OCI-M2 (cell line): ENCODE data around the gene RBCK1.
A peak's percentile ranks its signal among the peaks of the same experiment; 100 is the strongest.
"Not testable (repeated sequence)": the region's sequence is repeated elsewhere in the genome, so short reads cannot be mapped to it uniquely, and the experiment has no call there.

ENCODE experiments used
- DNase-seq: peaks from one replicate; lab custom pipeline; 2025; ENCODE audit not compliant: unreplicated experiment; lab: John Stamatoyannopoulos, UW

RBCK1 gene

DNA sequence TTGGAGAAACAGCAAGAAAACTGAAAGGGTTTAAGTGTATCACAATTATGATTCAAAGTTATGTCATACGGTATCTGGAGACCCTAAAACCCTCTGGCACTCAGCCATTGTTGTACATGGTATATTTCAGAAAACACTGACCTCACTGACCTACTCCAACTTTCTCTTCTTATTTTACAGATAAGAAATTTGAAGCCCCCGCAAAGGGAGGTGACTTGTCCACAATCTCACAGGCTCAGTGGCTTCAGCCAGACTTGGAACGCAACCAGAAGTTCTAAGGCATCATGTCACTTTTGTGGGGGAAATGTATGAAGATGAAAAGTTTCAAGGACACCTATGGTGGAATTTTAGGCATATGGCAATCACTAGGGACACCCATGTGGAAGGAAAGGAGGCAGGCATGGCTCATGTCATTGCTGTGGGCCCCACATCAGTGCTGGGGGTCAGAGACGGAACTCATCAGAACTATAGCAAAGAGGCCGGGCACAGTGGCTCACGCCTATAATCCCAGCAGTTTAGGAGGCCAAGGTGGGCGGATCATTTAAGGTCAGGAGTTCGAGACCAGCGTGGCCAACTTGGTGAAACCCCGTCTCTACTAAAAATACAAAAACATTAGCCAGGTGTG lies 32.7 kb upstream of the RBCK1 start:
- DNase-seq, result peak; percentile 9

- DNase-seq, result no peak
Measured at GRCh38 chr20:376089-376488, 32.0 kb upstream of the RBCK1 start.

DNA sequence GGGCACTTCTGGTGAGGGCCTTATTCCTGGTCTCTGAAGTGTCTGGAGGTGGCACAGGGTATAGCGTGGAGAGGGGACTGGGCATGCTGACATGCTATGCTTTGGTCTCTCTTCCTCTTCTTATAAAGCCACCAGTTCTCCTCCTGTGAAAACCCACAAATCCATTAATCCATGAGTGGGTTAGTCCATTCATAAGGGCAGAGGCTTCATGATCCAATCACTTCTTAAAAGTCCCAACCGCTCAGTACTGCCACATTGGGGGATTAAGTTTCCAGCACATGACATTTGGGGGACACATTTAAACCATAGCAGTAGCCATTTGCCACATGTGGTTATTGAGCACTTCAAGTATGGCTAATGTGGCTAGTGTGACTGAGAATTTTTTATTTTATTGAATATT lies 31.3 kb upstream of the RBCK1 start:
- DNase-seq, result no peak

DNA sequence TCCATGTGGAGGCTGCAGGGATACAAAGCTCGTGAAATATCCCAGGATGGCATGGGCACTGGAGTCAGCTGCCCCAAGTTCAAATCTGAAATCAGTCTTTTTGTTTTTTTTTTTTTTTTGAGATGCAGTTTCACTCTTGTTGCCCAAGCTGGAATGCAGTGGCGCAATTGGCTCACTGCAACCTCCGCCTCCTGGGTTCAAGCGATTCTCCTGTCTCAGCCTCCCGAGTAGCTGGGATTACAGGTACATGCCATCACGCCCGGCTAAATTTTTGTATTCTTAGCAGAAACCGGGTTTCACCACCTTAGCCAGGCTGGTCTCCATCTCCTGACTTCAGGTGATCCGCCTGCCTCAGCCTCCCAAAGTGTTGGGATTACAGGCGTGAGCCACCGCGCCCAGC lies 30.5 kb upstream of the RBCK1 start:
- DNase-seq, result not testable (repeated sequence)

DNA sequence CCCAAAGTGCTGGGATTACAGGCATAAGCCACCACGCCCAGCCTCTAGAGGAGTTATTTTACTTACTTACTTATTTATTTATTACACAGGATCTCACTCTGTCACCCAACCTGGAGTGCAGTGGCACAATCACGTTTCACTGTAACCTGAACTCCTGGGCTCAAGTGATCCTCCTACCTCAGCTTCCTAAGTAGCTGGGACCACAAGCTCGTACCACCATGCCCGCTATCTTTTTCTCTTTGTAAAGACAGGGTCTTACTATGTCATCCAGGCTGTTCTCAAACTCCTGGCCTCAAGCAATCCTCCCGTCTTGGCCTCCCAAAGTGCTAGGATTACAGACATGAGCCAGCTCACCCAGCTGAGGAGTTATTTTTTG lies 29.1 kb upstream of the RBCK1 start:
- no peak for DNase-seq

- no peak for DNase-seq
Measured at GRCh38 chr20:380763-381580, 27.1 kb upstream of the RBCK1 start.

- no peak for DNase-seq
Measured at GRCh38 chr20:381581-382290, 26.4 kb upstream of the RBCK1 start.

- DNase-seq, result no peak
Measured at GRCh38 chr20:382291-383115, 25.6 kb upstream of the RBCK1 start.

DNA sequence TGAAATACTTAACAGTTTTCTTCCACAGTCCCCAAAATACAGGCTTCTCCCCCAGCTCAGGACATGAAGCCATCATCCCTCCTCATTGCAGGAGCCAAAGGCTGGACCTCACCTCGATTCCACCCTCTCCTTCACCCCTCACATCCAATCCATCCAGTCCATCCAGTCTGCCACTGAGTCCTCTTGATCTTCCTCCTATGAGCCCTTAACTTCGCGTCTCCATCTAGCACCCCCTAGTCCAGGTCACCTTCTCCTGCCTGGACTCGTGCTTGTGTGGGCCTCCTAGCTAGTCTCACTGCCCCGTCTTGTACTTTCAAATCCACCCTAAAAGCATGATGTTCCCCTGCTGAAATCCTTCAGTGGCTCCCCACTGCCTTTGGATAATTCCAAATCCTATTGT lies 24.2 kb upstream of the RBCK1 start:
- no peak for DNase-seq

DNA sequence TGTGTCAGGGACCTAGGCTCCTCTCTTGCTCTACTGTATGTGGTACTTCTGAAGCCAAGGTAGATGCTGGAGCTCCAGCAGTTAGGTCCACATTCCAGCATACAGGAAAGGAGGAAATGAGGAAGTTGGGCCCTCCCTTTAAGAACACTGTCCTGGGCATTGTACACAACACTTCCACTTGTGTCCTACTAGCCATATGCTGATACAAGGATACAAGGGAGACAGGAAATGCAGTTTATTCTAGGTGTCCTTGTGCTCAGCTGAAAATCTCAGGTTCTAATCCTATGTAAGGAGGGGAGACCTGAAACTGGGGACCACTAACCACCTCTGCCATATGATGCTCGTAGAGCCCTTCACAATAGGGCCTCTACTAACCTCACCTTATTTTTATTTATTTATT lies 23.4 kb upstream of the RBCK1 start:
- no peak for DNase-seq

- no peak for DNase-seq
Measured at GRCh38 chr20:385448-385847, 22.7 kb upstream of the RBCK1 start.

DNA sequence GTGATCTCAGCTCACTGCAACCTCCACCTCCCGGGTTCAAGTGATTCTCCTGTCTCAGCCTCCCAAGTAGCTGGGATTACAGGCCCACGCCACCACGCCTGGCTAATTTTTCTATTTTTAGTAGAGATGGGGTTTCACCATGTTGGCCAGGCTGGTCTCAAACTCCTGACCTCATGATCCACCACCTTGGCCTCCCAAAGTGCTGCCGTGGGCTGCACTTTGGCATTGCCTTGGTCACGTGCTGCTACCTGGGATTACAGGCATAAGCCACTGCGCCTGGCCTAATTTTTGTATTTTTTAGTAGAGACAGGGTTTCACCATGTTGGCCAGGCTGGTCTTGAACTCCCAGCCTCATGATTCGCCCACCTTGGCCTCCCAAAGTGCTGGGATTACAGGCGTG lies 21.5 kb upstream of the RBCK1 start:
- not testable (repeated sequence) for DNase-seq

GRCh38 chr20:387520-387919 lies 20.6 kb upstream of the RBCK1 start:
- no peak for DNase-seq

GRCh38 chr20:388034-388994 lies 19.8 kb upstream of the RBCK1 start:
- DNase-seq, result no peak

DNA sequence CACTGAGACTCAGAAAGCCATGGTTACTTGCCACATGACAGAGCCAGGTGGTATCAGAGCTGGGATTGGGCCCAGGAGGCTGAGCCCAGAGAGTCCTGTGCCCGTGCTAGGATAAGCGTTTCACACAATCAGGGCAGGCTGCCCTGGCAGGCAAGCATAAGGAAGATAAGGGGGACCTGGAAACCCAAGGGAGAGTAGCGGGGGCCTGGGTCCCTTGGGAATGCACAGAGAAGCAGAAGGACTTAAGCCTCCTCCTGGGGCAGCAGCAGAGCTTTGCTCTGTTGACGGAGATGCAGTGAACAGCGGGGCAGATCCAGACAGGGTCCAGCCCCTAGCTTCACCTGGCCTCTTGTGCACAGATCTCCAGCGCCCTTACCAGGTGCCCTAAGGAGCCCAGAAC lies 18.9 kb upstream of the RBCK1 start:
- no peak for DNase-seq

DNA sequence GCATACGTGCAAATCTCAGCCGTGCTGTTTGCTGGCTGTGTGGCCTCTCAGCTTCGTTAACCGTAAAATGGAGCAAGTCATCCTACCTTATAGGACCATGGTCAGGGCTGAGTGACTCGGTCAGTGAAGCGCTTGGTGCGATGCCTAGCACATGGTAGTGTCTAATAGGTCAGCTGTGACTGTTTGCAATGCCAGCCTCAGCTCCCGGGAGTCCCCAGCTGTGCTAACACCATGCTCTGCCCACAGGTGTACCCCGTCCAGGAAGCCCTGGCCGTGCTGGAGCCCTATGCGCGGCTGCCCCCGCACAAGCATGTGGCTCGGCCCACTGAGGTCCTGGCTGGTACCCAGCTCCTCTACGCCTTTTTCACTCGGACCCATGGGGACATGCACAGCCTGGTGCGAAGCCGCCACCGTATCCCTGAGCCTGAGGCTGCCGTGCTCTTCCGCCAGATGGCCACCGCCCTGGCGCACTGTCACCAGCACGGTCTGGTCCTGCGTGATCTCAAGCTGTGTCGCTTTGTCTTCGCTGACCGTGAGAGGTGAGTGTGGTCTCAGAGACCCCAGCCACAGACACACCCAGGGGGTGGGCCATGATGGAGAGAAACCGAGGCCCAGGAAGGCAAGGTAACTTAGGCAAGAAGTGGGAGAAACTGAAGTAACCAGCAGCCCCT lies 16.9 kb upstream of the RBCK1 start:
- DNase-seq, result no peak

GRCh38 chr20:393296-393695 lies 14.8 kb upstream of the RBCK1 start:
- not testable (repeated sequence) for DNase-seq

DNA sequence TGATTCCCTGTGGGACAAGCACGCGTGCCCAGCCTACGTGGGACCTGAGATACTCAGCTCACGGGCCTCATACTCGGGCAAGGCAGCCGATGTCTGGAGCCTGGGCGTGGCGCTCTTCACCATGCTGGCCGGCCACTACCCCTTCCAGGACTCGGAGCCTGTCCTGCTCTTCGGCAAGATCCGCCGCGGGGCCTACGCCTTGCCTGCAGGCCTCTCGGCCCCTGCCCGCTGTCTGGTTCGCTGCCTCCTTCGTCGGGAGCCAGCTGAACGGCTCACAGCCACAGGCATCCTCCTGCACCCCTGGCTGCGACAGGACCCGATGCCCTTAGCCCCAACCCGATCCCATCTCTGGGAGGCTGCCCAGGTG lies 11.9 kb upstream of the RBCK1 start:
- DNase-seq, result no peak

DNA sequence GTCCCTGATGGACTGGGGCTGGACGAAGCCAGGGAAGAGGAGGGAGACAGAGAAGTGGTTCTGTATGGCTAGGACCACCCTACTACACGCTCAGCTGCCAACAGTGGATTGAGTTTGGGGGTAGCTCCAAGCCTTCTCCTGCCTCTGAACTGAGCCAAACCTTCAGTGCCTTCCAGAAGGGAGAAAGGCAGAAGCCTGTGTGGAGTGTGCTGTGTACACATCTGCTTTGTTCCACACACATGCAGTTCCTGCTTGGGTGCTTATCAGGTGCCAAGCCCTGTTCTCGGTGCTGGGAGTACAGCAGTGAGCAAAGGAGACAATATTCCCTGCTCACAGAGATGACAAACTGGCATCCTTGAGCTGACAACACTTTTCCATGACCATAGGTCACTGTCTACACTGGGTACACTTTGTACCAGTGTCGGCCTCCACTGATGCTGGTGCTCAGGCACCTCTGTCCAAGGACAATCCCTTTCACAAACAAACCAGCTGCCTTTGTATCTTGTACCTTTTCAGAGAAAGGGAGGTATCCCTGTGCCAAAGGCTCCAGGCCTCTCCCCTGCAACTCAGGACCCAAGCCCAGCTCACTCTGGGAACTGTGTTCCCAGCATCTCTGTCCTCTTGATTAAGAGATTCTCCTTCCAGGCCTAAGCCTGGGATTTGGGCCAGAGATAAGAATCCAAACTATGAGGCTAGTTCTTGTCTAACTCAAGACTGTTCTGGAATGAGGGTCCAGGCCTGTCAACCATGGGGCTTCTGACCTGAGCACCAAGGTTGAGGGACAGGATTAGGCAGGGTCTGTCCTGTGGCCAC lies 11.3 kb upstream of the RBCK1 start:
- DNase-seq, result no peak
